ENCODE data around the gene ARMH1.

Gene ARMH1

GRCh38 chr1:44672254-44672955 lies 2.1 kb upstream of the ARMH1 start:
- DNase-seq: no peak

- no peak for DNase-seq
Measured at GRCh38 chr1:44672961-44673674, 1.4 kb upstream of the ARMH1 start.

- DNase-seq: no peak
Measured at GRCh38 chr1:44673675-44674112, 820 bp upstream of the ARMH1 start.

- no peak for DNase-seq
Measured at GRCh38 chr1:44675186-44675585, 672 bp downstream of the ARMH1 start.

- no peak for DNase-seq
Measured at GRCh38 chr1:44676484-44677200, 2.1 kb downstream of the ARMH1 start.

GRCh38 chr1:44677201-44677766 lies 2.8 kb downstream of the ARMH1 start:
- DNase-seq: no peak

GRCh38 chr1:44678120-44678519 lies 3.6 kb downstream of the ARMH1 start:
- no peak for DNase-seq

GRCh38 chr1:44678626-44679025 lies 4.1 kb downstream of the ARMH1 start:
- no peak for DNase-seq

- DNase-seq: no peak
Measured at GRCh38 chr1:44679468-44679867, 5.0 kb downstream of the ARMH1 start.

- DNase-seq: no peak
Measured at GRCh38 chr1:44681905-44682882, 7.7 kb downstream of the ARMH1 start.

- DNase-seq: no peak
Measured at GRCh38 chr1:44682883-44683265, 8.4 kb downstream of the ARMH1 start.

- DNase-seq: no peak
Measured at GRCh38 chr1:44684525-44684924, 10.0 kb downstream of the ARMH1 start.

GRCh38 chr1:44685218-44685617 lies 10.7 kb downstream of the ARMH1 start:
- no peak for DNase-seq

GRCh38 chr1:44685881-44686280 lies 11.4 kb downstream of the ARMH1 start:
- no peak for DNase-seq

- DNase-seq: no peak
Measured at GRCh38 chr1:44688760-44689446, 14.4 kb downstream of the ARMH1 start.

- DNase-seq: no peak
Measured at GRCh38 chr1:44689447-44689765, 14.9 kb downstream of the ARMH1 start.

- DNase-seq: no peak
Measured at GRCh38 chr1:44693159-44693558, 18.6 kb downstream of the ARMH1 start.

GRCh38 chr1:44693900-44694299 lies 19.4 kb downstream of the ARMH1 start:
- no peak for DNase-seq

- DNase-seq: no peak
Measured at GRCh38 chr1:44694863-44695478, 20.5 kb downstream of the ARMH1 start.

- no peak for DNase-seq
Measured at GRCh38 chr1:44695671-44696070, 21.2 kb downstream of the ARMH1 start.

- DNase-seq: no peak
Measured at GRCh38 chr1:44696101-44696500, 21.6 kb downstream of the ARMH1 start.

Measured in NCI-H1048 (cell line).